ENCODE data around the gene NUCKS1. TPM values are rescaled to one million over a fixed set of nuclear protein-coding genes. Genes with fewer than 3 reads are reported as not detected.

The NUCKS1 gene
- total RNA-seq, 2 experiments from 2014 or later = 145 to 177 TPM

- ATAC-seq = no peak
- H3K4me1 Mint-ChIP-seq (ENCODE audit: low read depth) = no peaks in the 10 kb centered on the region
- H3K4me3 Mint-ChIP-seq = no peak overlapping the region
- no peaks in the 10 kb centered on the region for H3K36me3 Mint-ChIP-seq (ENCODE audit: low read depth)
- TF ChIP-seq CTCF (IDR thresholded peaks at IDR 0.05) = no peak
- peaks cover 13% of the 10 kb centered on the region for H3K27me3 Mint-ChIP-seq
- no peak overlapping the region for H3K27ac Mint-ChIP-seq
- POLR2A ChIA-PET = interaction anchor here (0.5 kb wide), 1 partner anchor 1197 kb away, joined by 3 read pairs; no protein-coding TSS in a partner anchor
- no peaks in the 10 kb centered on the region for H3K9me3 Mint-ChIP-seq
- CTCF ChIA-PET = interaction anchor here (1.6 kb wide), 1 partner anchor 285 kb away, joined by 5 read pairs; no protein-coding TSS in a partner anchor
- intact Hi-C loops (cut with micrococcal nuclease) = no loop called here
- DNase-seq = no peak
These were observed 57.6 kb downstream of the NUCKS1 start for GRCh38 chr1:205692423-205692822.

- CTCF ChIA-PET = interaction anchor here (0.7 to 4.2 kb wide), 3 partner anchors 17 to 166 kb away, joined by 3 to 22 read pairs (median 7); no protein-coding TSS in a partner anchor
- POLR2A ChIA-PET = interaction anchor here (1.3 kb wide), 1 partner anchor 84 kb away, joined by 3 read pairs; no protein-coding TSS in a partner anchor
- DNase-seq = no peak
- intact Hi-C loops (cut with micrococcal nuclease) = no loop called here
- TF ChIP-seq CTCF (IDR thresholded peaks at IDR 0.05) = no peak
- no peak for ATAC-seq
- no peaks in the 10 kb centered on the region for H3K9me3 Mint-ChIP-seq
- no peaks in the 10 kb centered on the region for H3K36me3 Mint-ChIP-seq (ENCODE audit: low read depth)
- no peak overlapping the region for H3K4me3 Mint-ChIP-seq
- H3K4me1 Mint-ChIP-seq (ENCODE audit: low read depth) = no peaks in the 10 kb centered on the region
- H3K27me3 Mint-ChIP-seq = peaks cover 11% of the 10 kb centered on the region
- H3K27ac Mint-ChIP-seq = no peak overlapping the region
These were observed 59.7 kb downstream of the NUCKS1 start for GRCh38 chr1:205690122-205690756.

GRCh38 chr1:205689479-205689878 lies 60.5 kb downstream of the NUCKS1 start:
- CTCF ChIA-PET = interaction anchor here (2.2 to 4.2 kb wide), 3 partner anchors 31 to 166 kb away, joined by 7 to 22 read pairs (median 8); no protein-coding TSS in a partner anchor
- ATAC-seq = no peak
- TF ChIP-seq CTCF (IDR thresholded peaks at IDR 0.05) = no peak
- no peaks in the 10 kb centered on the region for H3K9me3 Mint-ChIP-seq
- no peak overlapping the region for H3K27ac Mint-ChIP-seq
- no peak for DNase-seq
- H3K4me3 Mint-ChIP-seq = no peak overlapping the region
- no peaks in the 10 kb centered on the region for H3K36me3 Mint-ChIP-seq (ENCODE audit: low read depth)
- POLR2A ChIA-PET = no interaction called here
- peaks cover 11% of the 10 kb centered on the region for H3K27me3 Mint-ChIP-seq
- no peaks in the 10 kb centered on the region for H3K4me1 Mint-ChIP-seq (ENCODE audit: low read depth)
- intact Hi-C loops (cut with micrococcal nuclease) = no loop called here

DNA sequence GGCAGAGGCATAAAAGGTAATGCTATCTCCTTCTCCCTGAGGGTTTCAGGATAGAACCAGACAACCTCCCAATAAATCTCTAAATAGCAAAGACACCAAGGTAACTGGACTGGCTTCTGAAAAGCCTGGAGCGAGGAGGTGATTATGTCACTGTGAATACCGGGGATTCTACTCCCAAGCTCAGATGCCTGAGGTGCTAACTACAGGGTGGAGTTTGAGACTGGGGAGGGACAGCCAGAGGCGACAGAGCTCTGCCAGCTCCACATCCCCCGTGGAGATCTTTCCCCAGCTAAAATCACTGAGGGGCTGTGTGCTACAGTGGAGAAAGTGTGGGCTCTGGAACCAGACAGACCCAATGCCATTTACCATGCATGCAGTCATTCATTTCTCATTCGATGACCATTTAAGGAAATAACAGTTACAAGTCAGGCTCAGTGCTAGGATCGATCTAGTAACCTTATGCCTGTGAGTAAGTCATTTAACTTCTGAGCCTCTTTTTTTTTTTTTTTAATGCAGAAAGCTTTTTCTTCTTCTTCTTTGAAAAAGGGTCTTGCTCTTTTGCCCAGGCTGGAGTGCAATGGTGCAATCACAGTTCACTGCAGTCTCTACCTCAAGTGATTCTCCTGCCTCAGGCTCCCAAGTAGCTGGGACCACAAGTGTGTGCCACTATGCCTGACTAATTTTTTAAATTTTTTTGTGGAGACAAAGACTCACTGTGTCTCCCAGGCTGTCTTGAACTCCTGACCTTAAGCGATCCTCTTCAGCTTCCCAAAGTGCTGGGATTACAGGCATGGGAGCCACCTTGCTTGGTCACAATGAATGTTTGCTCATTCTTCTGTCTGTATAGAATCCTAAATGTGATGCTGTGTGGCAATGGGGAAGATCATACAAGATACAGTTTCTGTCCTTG lies 61.6 kb downstream of the NUCKS1 start:
- no peak for DNase-seq
- Mint-ChIP-seq H3K4me1 (ENCODE audit: low read depth) (no peaks in the 10 kb centered on the region), H3K9me3 (no peaks in the 10 kb centered on the region), H3K4me3 (no peak overlapping the region), H3K27ac (no peak overlapping the region), H3K36me3 (ENCODE audit: low read depth) (no peaks in the 10 kb centered on the region), H3K27me3 (peaks cover 11% of the 10 kb centered on the region)
- TF ChIP-seq CTCF (IDR thresholded peaks at IDR 0.05) = no peak
- CTCF ChIA-PET = interaction anchor here (0.7 to 4.2 kb wide), 6 partner anchors 11 to 165 kb away, joined by 3 to 22 read pairs (median 8); no protein-coding TSS in a partner anchor
- intact Hi-C loops (cut with micrococcal nuclease) = no loop called here
- POLR2A ChIA-PET = interaction anchor here (0.6 to 1.4 kb wide), 2 partner anchors 9 to 18 kb away, joined by 3 read pairs; no protein-coding TSS in a partner anchor
- ATAC-seq = no peak
